Gastrocnemius medialis (tissue), 4 donors: ENCODE data around the gene PRDM5. TPM values are rescaled to one million over a fixed set of nuclear protein-coding genes. Genes with fewer than 3 reads are reported as not detected.
A peak's percentile ranks its signal among the peaks of the same experiment; 100 is the strongest.

Source experiments
- ATAC-seq, 2 donors: fragments of 150-250 bp; one replicate each; pipeline ENCODE4 v1.9.1; 2016
- DNase-seq, 2 donors: peaks; one replicate each; pipeline ENCODE4 v3.0.0-alpha.2; 2019
- H3K27ac ChIP-seq, 4 donors: fragments of 200-600 bp; sonication (generic); 1 replicate in 1 of 4; 2 replicates in 3 of 4; pipeline ENCODE4 v1.5.1; 2016 to 2018; ENCODE audit warnings: mild to moderate bottlenecking in 2 of 4, moderate library complexity in 1 of 4
- H3K27me3 ChIP-seq, 3 donors: fragments of 200-600 bp; sonication (generic) in 2 of 3; 1 replicate in 1 of 3; 2 replicates in 2 of 3; pipeline versions ENCODE4 v1.5.1 to v1.6.0; 2016 to 2019; ENCODE audit warnings: mild to moderate bottlenecking in 1 of 3, moderate library complexity in 1 of 3
- H3K36me3 ChIP-seq, 2 donors: fragments of 200-600 bp; sonication (generic) in 1 of 2; one replicate each; pipeline ENCODE4 v1.5.1; 2017 to 2018
- H3K4me1 ChIP-seq, 2 donors: fragments of 200-600 bp; sonication (generic) in 1 of 2; one replicate each; pipeline ENCODE4 v1.5.1; 2016 to 2017; ENCODE audit warnings: mild to moderate bottlenecking in 2 of 2
- H3K4me3 ChIP-seq, 4 donors: fragments of 200-600 bp; sonication (generic) in 3 of 4; 1 replicate in 1 of 4; 2 replicates in 3 of 4; pipeline ENCODE4 v1.5.1; 2016 to 2019; ENCODE audit warnings: mild to moderate bottlenecking in 2 of 4
- H3K9me3 ChIP-seq, 3 donors: fragments of 200-600 bp; sonication (generic) in 2 of 3; 1 replicate in 1 of 3; 2 replicates in 2 of 3; pipeline ENCODE4 v1.5.1; 2016 to 2019
- POLR2A ChIP-seq, 2 donors: fragments of 450-650 bp; IDR thresholded peaks; one replicate each; pipeline ENCODE4 v1.6.1; 2017; ENCODE audit warnings: antibody characterized with exemption in 2 of 2, mild to moderate bottlenecking in 2 of 2, moderate library complexity in 2 of 2
- in situ Hi-C, 4 donors: fragments of 200-750 bp; cut with MboI; loops; one replicate each; pipeline versions ENCODE4 v1.15.0 to v1.8.0; 2017; ENCODE audit warnings: low sequenced_read_pairs in 4 of 4
- intact Hi-C: fragments of 100-400 bp; cut with DNase I; formaldehyde crosslinking; loops from one replicate; pipeline ENCODE4 v1.15.1; 2023; ENCODE audit warnings: low total_unique reads
- total RNA-seq, 4 donors: library from RNA; depleted of rRNA; stranded (reverse); fragments of >200 nt; gene quantifications; one replicate each; pipeline versions ENCODE4 v1.1.0 to v1.2.3, GENCODE V29; 2016
- TF ChIP-seq, protein P1 (sequence below), 5 experiments: fragments of 450-650 bp in 3 of 5; fragments of 200-600 bp in 2 of 5; sonication (generic) in 2 of 5; IDR thresholded peaks in 4 of 5; conservative IDR thresholded peaks in 1 of 5; 1 replicate in 4 of 5; 2 replicates in 1 of 5; pipeline ENCODE4 v1.5.1; 2016 to 2019; ENCODE audit warnings: antibody characterized with exemption in 5 of 5, mild to moderate bottlenecking in 3 of 5, moderate library complexity in 3 of 5

PRDM5 gene
- total RNA-seq, 4 donors from 2014 or later: 1.3 to 2.3 (median 1.6) TPM

DNA sequence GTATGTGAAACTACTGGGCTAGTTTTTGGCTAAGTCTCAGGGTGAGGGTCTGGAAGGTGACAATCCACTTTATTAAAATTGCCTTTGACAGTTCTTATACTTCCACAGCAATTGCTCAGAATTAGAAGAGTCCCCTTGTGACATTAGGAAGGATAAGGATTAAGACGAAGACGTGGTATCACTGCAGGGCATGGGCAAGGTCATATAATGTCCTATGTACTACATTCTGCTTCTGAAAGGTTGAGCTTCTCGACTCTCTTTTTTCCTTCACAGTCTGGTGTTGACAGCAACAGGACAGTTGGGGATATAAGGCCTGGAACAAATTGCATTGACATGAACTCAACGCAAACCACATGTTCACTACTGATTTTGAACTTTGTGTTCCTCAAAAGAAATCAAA lies 40.9 kb upstream of the PRDM5 start:
- DNase-seq (no peak), ATAC-seq (no peak)
- Histone ChIP-seq H3K27ac (no peak overlapping the region), H3K27me3 (no peaks in the 10 kb centered on the region), H3K4me1 (no peaks in the 10 kb centered on the region), H3K9me3 (no peaks in the 10 kb centered on the region), H3K36me3 (no peaks in the 10 kb centered on the region), H3K4me3 (no peak overlapping the region)
- intact Hi-C loops: no loop called here
- in situ Hi-C loops: no loop called here
- no peak for TF ChIP-seq POLR2A (IDR thresholded peaks at IDR 0.05)
- TF ChIP-seq, protein P1, sequence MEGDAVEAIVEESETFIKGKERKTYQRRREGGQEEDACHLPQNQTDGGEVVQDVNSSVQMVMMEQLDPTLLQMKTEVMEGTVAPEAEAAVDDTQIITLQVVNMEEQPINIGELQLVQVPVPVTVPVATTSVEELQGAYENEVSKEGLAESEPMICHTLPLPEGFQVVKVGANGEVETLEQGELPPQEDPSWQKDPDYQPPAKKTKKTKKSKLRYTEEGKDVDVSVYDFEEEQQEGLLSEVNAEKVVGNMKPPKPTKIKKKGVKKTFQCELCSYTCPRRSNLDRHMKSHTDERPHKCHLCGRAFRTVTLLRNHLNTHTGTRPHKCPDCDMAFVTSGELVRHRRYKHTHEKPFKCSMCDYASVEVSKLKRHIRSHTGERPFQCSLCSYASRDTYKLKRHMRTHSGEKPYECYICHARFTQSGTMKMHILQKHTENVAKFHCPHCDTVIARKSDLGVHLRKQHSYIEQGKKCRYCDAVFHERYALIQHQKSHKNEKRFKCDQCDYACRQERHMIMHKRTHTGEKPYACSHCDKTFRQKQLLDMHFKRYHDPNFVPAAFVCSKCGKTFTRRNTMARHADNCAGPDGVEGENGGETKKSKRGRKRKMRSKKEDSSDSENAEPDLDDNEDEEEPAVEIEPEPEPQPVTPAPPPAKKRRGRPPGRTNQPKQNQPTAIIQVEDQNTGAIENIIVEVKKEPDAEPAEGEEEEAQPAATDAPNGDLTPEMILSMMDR (IDR thresholded peaks at IDR 0.05 in 4 of 5, conservative IDR thresholded peaks at IDR 0.05 in 1 of 5): no peak

DNA sequence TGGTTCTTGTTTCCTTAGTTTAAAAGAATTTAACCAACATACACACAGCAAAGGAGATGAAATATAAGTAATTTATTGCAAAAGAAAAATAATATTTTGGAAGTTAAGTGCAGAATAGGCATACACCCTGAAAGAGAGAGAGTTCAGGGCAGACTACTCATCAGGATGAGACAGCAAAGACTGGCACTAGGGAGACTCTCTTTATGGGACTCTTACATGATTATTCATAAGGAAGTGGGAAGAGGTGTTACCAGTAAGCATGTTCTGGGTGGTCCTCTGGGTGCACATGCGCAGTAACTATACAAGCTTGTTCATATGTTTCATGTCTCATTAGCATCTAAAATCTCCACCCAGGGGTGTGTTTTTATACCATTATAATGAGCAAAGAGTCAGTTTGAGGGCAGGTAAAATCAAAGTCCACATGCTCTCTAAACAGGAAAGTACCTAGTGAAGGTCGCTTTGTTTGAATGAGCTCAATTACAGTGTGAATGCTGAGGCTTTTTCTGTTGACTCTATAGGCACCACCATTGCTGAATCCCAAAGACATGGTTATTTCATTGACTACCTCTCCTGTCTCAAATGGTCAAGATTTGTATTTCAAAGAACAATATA lies 38.2 kb upstream of the PRDM5 start:
- DNase-seq (no peak), ATAC-seq (no peak)
- Histone ChIP-seq H3K9me3 (no peaks in the 10 kb centered on the region), H3K4me1 (no peaks in the 10 kb centered on the region), H3K27me3 (no peaks in the 10 kb centered on the region), H3K27ac (no peak overlapping the region), H3K36me3 (no peaks in the 10 kb centered on the region), H3K4me3 (no peak overlapping the region)
- TF ChIP-seq, protein P1 (IDR thresholded peaks at IDR 0.05 in 4 of 5, conservative IDR thresholded peaks at IDR 0.05 in 1 of 5): no peak
- TF ChIP-seq POLR2A (IDR thresholded peaks at IDR 0.05): no peak
- intact Hi-C loops (no loop called here), in situ Hi-C loops (no loop called here)

DNA sequence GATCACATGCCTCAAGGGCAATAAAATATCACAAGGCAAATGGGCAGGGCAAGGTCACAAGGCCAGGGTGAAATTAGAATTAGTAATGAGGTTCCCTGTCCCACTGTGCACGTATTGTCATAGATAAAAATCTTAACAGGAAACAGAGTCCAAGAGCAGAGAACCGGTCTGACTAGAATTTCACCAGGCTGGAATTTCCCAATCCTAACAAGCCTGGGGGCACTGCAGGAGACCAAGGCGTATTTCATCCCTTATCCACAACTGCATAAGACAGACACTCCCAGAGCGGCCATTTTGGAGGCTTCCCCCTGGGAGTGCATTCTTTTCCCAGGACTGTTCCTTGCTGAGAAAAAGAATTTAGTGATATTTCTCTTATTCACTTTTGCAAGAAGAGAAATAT lies 25.9 kb upstream of the PRDM5 start:
- intact Hi-C loops: no loop called here
- Histone ChIP-seq H3K4me1 (no peaks in the 10 kb centered on the region), H3K27me3 (no peaks in the 10 kb centered on the region), H3K36me3 (no peaks in the 10 kb centered on the region), H3K27ac (no peak overlapping the region), H3K4me3 (no peak overlapping the region), H3K9me3 (no peaks in the 10 kb centered on the region)
- in situ Hi-C loops: no loop called here
- no peak for ATAC-seq
- no peak for DNase-seq
- TF ChIP-seq, protein P1 (IDR thresholded peaks at IDR 0.05 in 4 of 5, conservative IDR thresholded peaks at IDR 0.05 in 1 of 5): no peak
- no peak for TF ChIP-seq POLR2A (IDR thresholded peaks at IDR 0.05)

DNA sequence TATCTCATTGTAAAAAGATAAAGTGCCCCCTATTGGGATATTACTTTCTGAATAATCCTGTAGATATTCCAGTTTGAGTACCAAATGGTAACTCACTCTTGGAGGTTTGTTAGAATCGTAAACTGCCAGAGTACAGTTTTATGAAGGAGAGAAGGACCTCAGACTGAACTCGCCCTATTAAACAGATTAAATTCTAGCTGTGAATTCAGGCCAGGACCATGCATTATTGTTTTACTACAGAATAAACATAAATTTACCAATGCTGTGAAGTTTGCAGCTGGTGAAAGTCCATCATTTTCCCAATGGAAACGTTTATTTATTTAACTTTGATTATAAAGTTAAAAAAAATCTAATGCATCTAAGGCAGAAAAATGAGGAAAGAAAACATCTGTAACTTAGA lies 20.2 kb upstream of the PRDM5 start:
- H3K4me1 ChIP-seq: no peaks in the 10 kb centered on the region
- ATAC-seq: no peak
- H3K27me3 ChIP-seq: no peaks in the 10 kb centered on the region
- no peak overlapping the region for H3K27ac ChIP-seq
- intact Hi-C loops (no loop called here), in situ Hi-C loops (no loop called here)
- TF ChIP-seq, protein P1 (IDR thresholded peaks at IDR 0.05 in 4 of 5, conservative IDR thresholded peaks at IDR 0.05 in 1 of 5): no peak
- TF ChIP-seq POLR2A (IDR thresholded peaks at IDR 0.05): no peak
- H3K9me3 ChIP-seq: no peaks in the 10 kb centered on the region
- DNase-seq: no peak
- no peaks in the 10 kb centered on the region for H3K36me3 ChIP-seq
- no peak overlapping the region for H3K4me3 ChIP-seq

DNA sequence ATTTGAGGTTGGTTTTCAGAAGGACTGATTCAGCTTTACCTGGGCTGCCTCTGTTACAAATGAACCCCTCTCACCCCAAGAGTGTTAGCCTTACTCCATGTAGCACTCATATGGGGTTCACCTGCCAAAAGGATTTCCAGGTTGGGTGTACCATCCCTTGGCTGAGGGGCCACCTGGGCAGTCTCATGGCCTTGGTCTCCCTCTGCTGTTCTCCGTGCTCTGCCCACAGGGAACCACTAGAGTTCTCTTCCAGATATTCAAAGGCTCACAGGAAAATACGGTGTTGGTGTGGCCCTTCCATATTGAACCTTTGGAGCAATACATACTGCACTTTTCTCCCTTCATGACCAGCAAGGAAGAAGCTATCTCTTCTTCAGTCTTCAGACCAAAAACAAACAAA lies 18.0 kb upstream of the PRDM5 start:
- Histone ChIP-seq H3K4me1 (no peaks in the 10 kb centered on the region), H3K9me3 (no peaks in the 10 kb centered on the region), H3K4me3 (no peak overlapping the region), H3K36me3 (no peaks in the 10 kb centered on the region), H3K27me3 (no peaks in the 10 kb centered on the region), H3K27ac (no peak overlapping the region)
- TF ChIP-seq, protein P1 (IDR thresholded peaks at IDR 0.05 in 4 of 5, conservative IDR thresholded peaks at IDR 0.05 in 1 of 5): peak in 1 of 5 experiments; percentile 11
- no peak for TF ChIP-seq POLR2A (IDR thresholded peaks at IDR 0.05)
- ATAC-seq (no peak), DNase-seq (no peak)
- in situ Hi-C loops (no loop called here), intact Hi-C loops (no loop called here)
